Measurements from ENCODE around the gene SLC47A2. TPM values are rescaled to one million over a fixed set of nuclear protein-coding genes. Genes with fewer than 3 reads are reported as not detected.
A peak's percentile ranks its signal among the peaks of the same experiment; 100 is the strongest.

The SLC47A2 gene
- total and polyA plus RNA-seq, 2 of the 13 experiments (the other 11 are each of a cell fraction or from before 2014, with no cell fraction given), result 0.04 TPM; not detected in 1

DNA sequence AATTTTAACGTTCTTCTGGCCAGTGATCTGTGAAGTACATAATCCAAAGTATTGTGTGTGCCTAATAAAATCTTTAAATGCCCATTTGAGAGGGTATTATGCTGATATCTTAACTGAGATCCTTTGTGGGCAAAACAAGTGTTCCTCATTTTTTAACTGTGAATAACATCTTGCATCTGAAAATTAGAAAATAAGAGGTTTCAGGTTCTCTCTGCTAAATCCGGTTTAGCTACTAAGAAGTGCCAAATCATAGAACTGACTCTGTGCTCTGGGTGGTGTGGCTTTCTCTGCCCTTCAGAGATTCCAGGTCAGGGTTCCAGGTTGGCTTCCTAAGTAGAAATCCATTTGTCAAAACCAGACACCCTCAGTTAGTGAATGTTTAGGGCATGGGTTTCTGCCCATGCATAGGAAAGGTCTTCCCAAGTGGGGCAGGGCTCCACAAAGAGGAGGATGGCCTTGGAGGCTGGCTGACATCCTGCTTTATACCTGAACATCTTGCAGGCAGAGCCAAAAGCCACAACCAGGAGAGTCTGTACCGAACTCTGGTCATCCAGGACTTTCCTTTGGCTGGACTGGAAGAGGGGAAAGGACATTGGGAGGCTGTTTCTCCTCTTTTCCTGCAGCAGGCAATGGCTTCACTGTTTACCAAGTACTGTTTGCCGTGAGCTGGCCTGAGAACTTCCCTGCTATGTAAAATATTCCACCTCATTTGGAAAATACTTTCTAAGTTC, 59.4 kb downstream of the SLC47A2 start (continued):
- TF ChIP-seq HNF4A (CRISPR knock-in tag; IDR thresholded peaks at IDR 0.05) (peak; percentile 28; the same call in 1 of the 2 replicates), MEIS2 (CRISPR knock-in tag; IDR thresholded peaks at IDR 0.05) (no peak), ZFYVE20 (CRISPR knock-in tag; IDR thresholded peaks at IDR 0.05; ENCODE audit: borderline replicate concordance, low read depth) (no peak), KLF6 (CRISPR knock-in tag; IDR thresholded peaks at IDR 0.05) (no peak), SP140L (CRISPR knock-in tag; IDR thresholded peaks at IDR 0.05; ENCODE audit: borderline replicate concordance) (no peak), ZNF234 (CRISPR knock-in tag; conservative IDR thresholded peaks at IDR 0.05) (no peak), HDAC6 (IDR thresholded peaks at IDR 0.05; ENCODE audit: low read depth, low read length) (no peak), TEAD3 (CRISPR knock-in tag; optimal IDR thresholded peaks at IDR 0.05; ENCODE audit: borderline replicate concordance) (peak; percentile 81), ZNF878 (CRISPR knock-in tag; IDR thresholded peaks at IDR 0.05) (no peak), NFKB2 (CRISPR knock-in tag; IDR thresholded peaks at IDR 0.05; ENCODE audit: borderline replicate concordance) (no peak), CHD2 (IDR thresholded peaks at IDR 0.05; ENCODE audit: low read depth, low read length) (no peak), DR1 (CRISPR knock-in tag; IDR thresholded peaks at IDR 0.05) (no peak), ELF3 (CRISPR knock-in tag; IDR thresholded peaks at IDR 0.05) (0 out of 2 replicates have a peak, but pooled peaks have one; percentile 39), MAFF (IDR thresholded peaks at IDR 0.05; ENCODE audit: low read depth, low read length) (no peak), IKZF1 (IDR thresholded peaks at IDR 0.05) (no peak), ZNF567 (CRISPR knock-in tag; IDR thresholded peaks at IDR 0.05; ENCODE audit: borderline replicate concordance) (no peak)
- TF ChIP-seq, protein P1, sequence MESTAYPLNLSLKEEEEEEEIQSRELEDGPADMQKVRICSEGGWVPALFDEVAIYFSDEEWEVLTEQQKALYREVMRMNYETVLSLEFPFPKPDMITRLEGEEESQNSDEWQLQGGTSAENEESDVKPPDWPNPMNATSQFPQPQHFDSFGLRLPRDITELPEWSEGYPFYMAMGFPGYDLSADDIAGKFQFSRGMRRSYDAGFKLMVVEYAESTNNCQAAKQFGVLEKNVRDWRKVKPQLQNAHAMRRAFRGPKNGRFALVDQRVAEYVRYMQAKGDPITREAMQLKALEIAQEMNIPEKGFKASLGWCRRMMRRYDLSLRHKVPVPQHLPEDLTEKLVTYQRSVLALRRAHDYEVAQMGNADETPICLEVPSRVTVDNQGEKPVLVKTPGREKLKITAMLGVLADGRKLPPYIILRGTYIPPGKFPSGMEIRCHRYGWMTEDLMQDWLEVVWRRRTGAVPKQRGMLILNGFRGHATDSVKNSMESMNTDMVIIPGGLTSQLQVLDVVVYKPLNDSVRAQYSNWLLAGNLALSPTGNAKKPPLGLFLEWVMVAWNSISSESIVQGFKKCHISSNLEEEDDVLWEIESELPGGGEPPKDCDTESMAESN (CRISPR knock-in tag; conservative IDR thresholded peaks at IDR 0.05), result no peak
- TF ChIP-seq, protein P2, sequence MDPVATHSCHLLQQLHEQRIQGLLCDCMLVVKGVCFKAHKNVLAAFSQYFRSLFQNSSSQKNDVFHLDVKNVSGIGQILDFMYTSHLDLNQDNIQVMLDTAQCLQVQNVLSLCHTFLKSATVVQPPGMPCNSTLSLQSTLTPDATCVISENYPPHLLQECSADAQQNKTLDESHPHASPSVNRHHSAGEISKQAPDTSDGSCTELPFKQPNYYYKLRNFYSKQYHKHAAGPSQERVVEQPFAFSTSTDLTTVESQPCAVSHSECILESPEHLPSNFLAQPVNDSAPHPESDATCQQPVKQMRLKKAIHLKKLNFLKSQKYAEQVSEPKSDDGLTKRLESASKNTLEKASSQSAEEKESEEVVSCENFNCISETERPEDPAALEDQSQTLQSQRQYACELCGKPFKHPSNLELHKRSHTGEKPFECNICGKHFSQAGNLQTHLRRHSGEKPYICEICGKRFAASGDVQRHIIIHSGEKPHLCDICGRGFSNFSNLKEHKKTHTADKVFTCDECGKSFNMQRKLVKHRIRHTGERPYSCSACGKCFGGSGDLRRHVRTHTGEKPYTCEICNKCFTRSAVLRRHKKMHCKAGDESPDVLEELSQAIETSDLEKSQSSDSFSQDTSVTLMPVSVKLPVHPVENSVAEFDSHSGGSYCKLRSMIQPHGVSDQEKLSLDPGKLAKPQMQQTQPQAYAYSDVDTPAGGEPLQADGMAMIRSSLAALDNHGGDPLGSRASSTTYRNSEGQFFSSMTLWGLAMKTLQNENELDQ (CRISPR knock-in tag; IDR thresholded peaks at IDR 0.05; ENCODE audit: borderline replicate concordance), result no peak
- TF ChIP-seq, protein P3, sequence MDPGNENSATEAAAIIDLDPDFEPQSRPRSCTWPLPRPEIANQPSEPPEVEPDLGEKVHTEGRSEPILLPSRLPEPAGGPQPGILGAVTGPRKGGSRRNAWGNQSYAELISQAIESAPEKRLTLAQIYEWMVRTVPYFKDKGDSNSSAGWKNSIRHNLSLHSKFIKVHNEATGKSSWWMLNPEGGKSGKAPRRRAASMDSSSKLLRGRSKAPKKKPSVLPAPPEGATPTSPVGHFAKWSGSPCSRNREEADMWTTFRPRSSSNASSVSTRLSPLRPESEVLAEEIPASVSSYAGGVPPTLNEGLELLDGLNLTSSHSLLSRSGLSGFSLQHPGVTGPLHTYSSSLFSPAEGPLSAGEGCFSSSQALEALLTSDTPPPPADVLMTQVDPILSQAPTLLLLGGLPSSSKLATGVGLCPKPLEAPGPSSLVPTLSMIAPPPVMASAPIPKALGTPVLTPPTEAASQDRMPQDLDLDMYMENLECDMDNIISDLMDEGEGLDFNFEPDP (CRISPR knock-in tag; conservative IDR thresholded peaks at IDR 0.05), result no peak
- TF ChIP-seq, protein P4, sequence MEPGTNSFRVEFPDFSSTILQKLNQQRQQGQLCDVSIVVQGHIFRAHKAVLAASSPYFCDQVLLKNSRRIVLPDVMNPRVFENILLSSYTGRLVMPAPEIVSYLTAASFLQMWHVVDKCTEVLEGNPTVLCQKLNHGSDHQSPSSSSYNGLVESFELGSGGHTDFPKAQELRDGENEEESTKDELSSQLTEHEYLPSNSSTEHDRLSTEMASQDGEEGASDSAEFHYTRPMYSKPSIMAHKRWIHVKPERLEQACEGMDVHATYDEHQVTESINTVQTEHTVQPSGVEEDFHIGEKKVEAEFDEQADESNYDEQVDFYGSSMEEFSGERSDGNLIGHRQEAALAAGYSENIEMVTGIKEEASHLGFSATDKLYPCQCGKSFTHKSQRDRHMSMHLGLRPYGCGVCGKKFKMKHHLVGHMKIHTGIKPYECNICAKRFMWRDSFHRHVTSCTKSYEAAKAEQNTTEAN (CRISPR knock-in tag; conservative IDR thresholded peaks at IDR 0.05), result no peak
- TF ChIP-seq, protein P5, sequence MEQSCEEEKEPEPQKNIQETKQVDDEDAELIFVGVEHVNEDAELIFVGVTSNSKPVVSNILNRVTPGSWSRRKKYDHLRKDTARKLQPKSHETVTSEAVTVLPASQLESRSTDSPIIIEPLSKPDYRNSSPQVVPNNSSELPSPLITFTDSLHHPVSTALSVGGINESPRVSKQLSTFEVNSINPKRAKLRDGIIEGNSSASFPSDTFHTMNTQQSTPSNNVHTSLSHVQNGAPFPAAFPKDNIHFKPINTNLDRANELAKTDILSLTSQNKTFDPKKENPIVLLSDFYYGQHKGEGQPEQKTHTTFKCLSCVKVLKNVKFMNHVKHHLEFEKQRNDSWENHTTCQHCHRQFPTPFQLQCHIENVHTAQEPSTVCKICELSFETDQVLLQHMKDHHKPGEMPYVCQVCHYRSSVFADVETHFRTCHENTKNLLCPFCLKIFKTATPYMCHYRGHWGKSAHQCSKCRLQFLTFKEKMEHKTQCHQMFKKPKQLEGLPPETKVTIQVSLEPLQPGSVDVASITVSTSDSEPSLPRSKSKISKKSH (CRISPR knock-in tag; IDR thresholded peaks at IDR 0.05; ENCODE audit: borderline replicate concordance), result no peak
